CD4-positive, alpha-beta T cell treated with Interleukin-15 for 1 hour (primary cell): ENCODE results near the gene FAM222A.

Experiments used
- DNase-seq: peaks from one replicate; pipeline ENCODE4 v3.0.0-alpha.2; 2020

The FAM222A gene

DNA sequence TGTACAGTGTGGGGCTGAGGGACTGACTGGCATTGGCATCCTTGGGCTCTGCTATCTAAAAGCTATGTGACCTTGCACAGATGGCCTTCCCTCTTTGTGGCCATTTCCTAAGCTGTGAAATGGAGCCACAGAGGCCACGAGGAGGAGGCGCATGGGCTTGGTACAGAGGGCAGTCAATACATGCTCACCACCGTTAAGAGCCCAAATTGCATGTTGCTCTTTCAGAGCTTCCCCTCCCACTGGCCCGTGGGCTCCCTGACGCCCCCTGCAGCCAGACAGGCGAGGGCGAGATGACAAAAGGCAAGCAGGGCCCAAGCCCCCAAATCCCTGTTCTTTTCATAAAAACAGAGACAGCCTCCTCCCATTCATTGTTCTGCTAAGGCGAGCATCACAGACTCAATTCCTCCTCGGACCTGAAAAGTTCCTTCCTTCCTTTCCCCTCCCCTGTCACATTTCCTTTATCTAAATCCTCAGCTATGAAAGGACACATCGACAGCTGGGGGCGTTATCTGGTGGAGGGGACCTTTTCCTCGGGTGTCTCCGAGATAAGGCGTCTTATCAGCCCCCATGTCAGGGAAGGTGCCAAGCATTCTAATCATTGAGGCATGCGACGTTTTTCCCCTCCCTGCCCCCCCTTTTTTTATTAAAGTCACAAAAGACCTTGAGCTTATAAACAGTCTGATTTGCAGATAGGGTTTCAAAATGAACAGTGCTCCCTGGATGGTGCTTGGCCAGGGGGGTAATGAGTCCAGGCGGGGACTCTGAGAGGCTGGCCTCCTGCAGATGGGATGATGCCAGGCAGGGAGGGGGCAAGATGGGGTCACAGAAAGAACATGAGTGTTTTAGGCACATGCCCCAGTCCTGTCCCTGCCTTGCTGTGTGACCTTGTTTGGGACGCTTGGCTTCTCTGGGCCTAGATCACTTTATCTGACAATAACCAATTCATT lies 26.4 kb downstream of the FAM222A start:
- DNase-seq, result peak; percentile 13

DNA sequence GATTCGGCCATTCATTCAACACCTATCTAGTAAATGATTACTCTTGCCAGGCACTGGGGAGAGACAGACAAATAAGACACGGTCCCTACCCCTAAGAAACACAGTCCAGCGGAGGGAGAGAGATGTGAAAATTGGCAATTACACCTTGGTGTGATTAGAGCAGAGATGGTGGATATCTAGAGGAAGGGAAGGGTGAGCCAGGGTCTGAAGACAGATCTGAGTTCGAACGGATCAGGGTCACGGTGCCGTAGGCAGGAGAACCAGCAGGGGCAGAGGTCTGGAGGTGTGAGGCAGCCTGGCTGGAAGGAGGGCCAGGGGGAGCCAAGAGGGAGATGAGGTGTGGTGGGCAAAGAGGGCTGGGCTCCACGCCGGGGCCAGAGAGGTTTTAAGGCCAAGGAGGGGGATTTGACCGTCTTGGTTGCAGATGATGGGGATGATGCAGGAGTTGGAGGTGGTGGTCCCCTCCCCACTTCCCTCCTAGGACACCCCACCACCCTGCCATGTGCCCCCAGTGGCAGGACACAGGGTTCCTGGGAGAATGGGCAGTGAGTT lies 27.1 kb downstream of the FAM222A start:
- no peak for DNase-seq

- DNase-seq, result peak; percentile 7
Observed at GRCh38 chr12:109741286-109741969, 27.8 kb downstream of the FAM222A start.

- DNase-seq, result peak; percentile 13
Observed at GRCh38 chr12:109741970-109742703, 28.5 kb downstream of the FAM222A start.

DNA sequence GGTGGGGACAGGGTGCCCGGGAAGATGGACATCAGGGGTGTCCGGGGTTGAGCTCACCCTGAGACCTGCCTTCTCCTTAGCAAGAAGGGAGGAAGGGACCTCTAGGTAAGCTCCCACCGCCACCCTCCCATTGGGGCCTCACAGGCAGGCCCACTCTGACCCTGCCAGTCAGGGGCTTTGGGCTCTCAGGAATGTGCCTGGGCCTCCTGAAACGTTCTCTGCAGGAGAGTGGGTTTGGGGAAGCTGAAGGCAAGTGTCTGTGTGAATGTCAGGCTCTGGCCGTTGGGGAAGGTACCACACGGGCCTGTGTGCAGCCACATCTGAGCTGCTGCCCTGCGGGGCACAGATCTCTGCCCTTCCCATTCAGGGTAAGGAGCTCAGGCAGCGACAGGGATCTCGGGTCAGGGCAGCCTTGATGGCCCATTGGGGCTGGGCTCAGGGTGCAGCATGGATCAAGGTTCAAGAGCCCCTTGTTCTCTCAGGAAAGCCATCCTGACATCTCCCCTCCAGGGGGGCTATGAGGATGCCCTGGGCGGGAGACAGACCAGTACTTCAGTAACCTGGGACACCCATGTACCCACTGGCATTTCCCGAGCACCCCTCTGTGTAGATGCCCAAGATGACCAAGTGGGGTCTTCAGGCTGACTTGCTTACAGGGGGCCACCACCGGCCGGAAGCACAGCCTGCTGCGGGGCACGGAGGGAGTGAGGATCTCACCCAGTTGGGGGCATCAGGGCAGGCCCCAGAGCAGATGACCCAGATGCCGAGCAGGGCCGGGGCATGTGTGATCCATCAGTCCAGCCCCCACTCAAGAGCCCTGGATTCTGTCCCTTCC lies 29.7 kb downstream of the FAM222A start:
- peak; percentile 11 for DNase-seq

- DNase-seq, result peak; percentile 11
Observed at GRCh38 chr12:109744026-109744425, 30.4 kb downstream of the FAM222A start.

- peak; percentile 7 for DNase-seq
Observed at GRCh38 chr12:109744986-109745942, 31.6 kb downstream of the FAM222A start.

- DNase-seq, result no peak
Observed at GRCh38 chr12:109752117-109753053, 38.8 kb downstream of the FAM222A start.

- DNase-seq, result no peak
Observed at GRCh38 chr12:109753054-109753401, 39.4 kb downstream of the FAM222A start.

GRCh38 chr12:109753959-109754358 lies 40.3 kb downstream of the FAM222A start:
- DNase-seq, result no peak

DNA sequence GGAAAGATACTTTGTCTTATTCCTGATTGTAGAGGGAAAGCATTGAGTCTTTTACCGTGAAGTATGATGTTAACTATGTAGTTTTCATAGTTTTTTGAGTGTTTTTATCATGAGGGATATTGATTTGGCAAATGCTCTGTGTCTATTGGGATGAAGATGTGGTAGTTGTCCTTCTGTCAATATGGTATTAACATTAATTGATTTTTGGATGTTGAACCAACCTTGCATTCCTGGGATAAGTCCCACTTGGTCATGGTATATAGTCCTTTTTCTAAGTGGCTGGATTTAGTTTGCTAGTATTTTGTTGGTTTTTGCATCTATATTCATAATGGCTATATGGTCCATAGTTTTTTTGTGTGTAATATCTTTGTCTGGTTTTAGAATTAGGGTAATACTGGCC lies 42.8 kb downstream of the FAM222A start:
- no peak for DNase-seq

GRCh38 chr12:109757671-109758265 lies 44.1 kb downstream of the FAM222A start:
- no peak for DNase-seq

- no peak for DNase-seq
Observed at GRCh38 chr12:109758426-109759420, 45.1 kb downstream of the FAM222A start.

DNA sequence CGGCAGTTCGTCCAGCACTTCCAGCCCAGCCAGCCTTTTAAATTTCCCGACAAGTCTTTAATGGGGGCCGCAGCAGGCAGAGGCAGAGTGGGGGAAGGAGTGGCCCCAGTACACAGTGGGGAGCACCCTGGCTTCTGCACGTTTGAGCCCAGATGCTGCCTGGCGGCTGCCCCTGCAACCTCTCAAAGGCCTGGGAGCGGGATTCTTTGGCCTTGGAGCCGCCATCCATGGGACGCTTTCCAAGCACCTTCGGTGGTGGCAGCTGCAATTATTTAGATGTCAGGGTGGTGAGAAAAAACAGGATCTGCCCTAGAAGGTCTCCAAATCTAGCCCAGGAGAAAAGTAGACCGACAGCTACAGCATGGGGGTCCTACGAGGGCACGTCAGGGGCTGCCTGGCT lies 46.0 kb downstream of the FAM222A start:
- DNase-seq, result no peak

DNA sequence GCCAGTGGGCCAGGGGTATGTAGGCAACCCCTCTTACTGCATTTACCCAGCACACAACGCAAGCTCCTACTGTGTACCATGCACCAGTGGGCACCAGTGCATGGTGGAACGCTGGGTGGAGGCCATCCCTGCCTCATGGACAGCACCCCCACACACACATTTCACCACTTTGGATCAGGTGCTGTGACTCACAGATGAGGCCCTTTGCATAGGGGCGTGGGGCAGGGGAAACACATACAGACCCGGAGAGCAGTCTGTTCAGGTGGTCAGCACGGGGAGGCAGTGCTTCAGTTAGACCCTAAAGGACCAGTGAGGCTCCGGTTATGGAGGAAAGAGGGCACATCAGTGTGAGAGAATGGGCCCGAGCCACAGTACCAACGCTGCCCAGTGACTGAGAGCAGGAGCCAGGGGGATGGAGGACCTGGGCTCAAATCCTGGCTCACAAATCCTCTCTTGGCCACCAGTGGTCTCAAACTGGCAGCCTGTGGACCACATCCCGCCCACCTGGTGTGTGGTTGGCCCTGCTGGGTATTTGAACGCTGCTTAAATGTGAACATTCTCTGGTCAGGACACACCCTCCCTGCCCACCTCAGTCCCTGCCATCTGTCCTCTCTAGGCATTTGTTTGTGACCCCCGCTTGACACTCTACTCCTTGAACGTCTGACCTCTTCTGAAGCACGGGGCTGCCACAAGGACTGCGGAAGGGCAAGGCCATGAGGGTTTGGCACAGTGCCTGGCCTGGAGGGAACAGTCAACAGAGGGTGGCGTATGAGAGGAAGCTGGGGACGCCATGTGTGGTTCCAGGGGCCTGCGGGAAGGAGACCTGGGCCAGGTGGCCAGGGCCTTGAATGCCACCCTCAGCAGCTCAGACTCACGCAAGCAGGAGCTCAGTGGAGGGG lies 46.7 kb downstream of the FAM222A start:
- no peak for DNase-seq

- DNase-seq, result no peak
Observed at GRCh38 chr12:109760930-109761921, 47.6 kb downstream of the FAM222A start.
